Measurements from ENCODE around the gene PIP4P1.
A peak's percentile ranks its signal among the peaks of the same experiment; 100 is the strongest.

The PIP4P1 gene

DNA sequence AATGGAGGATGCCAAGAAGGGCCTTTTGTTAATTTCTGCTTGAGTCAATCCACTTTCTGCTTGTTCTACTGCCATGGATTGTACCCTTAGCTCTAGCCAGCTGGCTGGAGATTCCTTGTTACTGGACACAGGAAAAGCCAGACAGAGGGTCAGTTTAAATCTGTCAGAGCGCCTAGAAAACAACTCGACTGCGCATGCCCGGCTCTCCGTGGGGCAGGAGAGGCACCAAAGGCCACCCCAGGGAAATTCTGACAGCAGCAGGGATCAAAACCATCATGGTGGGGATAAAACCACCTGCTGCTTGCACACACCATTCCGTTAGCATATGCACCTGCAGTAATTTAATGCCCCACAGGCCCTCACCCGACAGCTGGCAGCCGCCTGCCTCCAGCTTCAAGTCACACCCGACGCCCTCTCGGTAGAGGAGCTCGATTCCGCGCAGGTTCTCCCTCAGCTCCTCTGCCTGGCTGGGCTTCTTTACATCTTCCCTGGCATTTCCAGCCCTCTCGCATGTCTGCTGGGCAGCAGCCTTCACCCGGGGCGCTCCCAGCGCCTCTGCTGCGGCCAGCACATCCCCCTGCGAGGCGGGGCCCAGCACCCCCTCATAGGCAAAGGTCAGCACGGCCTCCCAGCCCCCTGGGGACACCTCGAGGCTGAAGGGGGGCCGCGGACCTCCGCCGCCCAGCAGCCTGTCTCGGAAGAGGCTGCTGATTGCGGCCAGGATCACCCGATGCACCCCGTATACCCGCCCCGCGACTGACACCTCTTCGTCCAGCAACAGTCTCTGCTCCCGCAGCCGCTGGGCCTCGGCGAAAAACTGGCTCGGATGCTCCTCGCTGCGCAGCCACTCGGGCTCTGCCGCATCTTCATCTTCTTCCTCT, 26.3 kb downstream of the PIP4P1 start:
- no peak for DNase-seq

DNA sequence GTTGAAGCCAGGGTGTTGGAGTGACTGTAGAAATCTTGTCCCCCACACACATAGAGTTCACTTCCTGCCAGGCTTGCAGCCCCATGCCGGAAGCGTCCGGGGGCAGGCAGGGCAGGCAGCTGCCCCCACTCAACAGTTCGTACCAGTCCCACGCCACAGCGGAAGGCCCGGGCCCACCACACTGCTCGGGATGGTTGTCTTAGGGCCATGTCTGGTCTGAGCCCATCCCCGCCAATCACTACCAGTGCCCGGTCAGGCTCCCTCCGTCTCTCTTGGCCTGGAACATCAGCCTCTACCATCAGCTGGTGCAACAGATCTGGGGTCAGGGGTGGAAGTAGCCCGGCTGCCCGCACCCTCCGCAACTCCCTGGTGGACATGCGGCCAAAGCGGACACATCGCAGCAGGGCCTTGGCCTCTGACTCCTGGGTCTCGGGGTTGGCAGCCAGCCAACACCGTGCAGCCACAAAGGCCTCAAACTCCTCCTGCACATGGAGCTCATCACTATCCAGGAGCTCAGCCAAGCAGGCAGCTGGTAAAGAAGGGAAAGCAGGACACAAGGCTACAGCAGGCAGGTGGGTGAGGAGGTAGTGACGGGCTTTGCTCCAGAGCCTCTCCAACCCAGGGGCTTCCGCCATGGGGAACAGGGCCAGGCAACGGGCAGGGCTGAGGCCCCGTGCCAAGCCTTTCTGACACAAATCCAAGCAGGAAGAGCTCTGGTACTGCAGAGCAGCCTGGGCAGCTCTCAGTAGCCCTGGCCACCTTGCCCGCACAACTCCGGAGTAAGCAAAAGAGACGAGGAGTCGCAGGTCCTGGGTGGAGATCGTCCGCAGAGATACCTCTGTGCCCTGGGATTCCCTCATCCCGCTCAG, 31.2 kb downstream of the PIP4P1 start:
- DNase-seq: no peak

DNA sequence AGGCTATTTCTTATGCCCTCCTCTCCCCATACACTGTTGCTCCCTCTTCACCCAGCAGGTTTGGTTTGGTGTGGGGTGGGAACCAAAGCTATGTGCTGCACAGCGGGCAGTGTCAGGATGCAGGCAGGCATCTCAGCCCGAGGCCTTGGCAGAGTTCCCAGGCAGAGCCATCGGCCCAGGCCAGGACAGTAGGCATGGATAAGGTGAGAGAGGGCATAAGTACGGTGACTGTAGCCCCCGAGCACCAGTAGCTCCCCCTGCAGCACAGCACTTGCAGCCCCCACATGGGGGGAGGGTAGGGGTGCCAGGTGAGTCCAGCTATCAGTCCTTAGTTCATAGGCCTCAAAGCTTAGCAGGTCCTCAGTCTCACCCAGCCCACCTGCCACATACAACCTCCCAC, 32.4 kb downstream of the PIP4P1 start:
- DNase-seq: no peak

DNA sequence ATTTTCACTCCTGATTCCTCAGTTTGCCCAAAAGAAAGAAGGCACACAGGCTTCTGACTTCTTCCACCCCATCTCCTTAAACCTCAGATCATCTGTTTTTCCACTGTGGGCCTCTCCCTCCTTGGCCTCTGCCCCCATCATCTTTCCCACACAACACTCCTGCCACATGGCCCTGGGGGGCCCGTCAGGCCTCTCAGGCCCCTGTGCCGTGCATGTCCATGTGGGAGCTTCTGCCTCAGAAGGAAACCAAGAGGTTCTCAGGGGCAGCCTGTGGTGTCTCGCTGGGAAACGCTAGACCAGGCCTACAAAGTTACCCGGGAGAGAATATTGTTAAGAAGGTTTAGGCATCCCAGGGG, 33.2 kb downstream of the PIP4P1 start:
- no peak for DNase-seq

DNA sequence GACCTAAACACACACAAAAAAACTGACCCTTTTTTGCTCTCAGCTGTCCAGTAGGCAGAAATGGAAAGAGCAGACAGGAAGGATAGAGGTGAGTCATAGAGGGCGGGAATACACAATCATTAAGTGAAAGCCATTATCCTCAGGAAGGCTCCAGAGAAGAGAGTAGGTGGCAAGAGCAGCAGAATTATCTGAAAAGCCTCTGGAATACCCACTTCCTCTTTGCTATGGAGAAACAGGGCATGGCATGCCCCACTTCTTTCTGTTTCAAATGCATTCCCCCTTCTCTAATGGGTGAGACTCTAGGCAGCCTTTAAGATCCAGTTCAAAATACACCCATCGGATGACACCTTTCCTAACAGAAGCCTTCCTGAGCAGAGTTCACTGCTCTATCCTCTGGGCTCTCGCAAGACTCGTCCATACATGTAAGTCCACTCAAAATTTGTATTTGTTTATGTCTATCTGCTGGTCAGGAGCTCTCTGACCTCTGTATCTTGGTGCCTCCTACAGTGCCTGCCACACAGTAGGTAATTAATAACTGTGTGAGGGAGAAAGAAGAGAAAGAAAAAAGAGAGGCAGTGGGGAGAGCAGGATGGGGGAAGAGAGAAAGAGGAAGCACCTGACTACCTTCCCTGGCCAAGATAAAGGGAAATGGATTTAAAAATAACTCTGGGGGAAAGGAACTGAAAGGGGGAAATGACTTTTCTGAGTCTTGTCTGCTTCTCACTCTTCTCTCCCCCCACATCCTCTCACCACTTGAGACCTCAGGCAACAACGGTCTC, 33.8 kb downstream of the PIP4P1 start:
- peak; percentile 82 for DNase-seq

DNA sequence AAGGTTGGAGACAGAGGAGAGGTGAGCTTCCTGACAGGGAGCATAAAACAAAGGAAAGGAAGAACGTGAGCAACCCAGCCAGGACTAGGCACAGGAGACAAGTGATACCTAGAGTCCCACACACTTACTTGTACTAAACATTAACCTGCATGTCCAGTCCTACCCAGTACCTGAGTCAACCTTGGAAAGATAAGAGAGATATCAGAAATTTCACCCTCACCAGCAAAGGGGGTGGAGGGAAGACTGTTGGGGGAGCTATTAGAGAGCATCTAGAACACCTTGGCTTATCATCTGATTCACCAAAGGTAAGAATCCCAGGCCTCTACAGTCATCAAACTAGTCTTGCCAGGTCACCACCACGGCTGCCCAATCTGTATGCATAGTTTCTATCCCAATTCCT, 36.4 kb downstream of the PIP4P1 start:
- DNase-seq: no peak

DNA sequence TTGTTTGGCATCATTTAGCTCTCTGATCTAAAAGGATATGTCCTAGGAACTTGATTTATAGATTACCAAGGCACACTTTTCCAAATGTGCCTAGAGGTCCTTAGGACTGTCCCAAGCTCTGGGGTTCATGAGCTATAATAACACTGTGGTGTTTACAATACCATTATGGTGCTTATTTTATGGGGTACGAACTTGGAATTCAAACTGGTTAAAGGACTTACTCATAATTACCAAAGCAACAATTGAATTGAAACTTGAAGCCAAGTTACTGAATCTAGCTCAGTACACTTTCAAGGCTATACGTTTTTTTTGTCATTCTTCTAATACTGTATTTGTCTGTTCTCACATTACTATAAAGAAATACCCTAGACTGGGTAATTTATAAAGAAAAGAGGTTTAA, 38.3 kb downstream of the PIP4P1 start:
- DNase-seq: no peak

DNA sequence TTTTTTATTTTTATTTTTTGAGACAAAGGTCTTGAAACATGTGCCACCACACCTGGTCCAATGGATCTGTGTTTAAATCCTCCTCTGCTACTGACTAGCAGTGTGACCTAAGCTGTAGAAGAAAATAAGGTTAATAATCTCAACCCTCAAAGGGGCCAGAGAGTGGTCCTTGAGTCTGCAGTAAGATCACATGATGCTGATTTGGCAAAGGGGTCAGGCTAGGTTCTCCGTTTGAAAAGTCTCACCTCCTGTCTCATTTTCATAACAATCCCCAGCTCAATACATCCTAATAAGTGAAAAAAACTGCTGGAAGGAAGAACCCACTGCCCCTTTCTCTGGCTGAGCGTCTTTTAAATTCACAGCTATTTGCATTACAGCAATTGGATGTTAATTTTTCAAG, 40.0 kb downstream of the PIP4P1 start:
- DNase-seq: no peak

DNA sequence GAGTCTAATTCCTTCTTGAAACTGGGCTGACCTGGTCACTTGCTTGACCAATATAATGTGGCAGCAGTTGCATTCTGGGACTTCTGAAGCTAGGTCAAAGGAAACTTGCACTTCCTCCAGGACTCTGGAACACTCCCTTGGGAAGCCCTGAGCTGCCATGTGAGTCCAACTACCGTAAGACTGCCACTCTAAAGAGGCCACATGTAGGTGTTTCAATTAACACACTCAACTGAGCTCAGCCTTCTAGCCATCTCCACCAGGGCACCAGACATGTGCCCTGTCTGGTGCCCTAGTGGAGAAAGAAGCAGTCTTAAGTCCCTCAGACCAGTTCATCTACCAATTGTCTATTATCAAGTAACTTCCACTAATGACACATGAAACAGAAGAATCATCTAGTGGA, 41.8 kb downstream of the PIP4P1 start:
- no peak for DNase-seq

DNA sequence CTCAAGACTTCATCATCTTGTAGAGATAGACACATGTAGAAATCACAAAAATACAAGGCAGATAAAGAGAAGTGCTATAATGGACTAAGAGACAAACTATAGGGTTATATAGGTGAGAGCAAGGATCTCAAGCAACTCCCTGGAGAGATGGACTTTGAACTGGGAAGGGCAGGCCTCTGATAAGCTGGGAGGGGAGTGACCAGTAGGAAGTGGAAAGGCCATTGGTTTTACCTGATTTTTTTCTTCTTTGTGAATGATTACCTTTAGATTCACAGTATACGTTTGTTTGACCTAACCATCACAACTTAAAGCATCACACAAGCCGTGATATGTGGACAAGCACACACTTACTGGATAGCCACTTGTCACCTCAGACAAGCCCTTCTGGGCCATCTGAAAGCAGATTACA, 42.7 kb downstream of the PIP4P1 start:
- no peak for DNase-seq

DNA sequence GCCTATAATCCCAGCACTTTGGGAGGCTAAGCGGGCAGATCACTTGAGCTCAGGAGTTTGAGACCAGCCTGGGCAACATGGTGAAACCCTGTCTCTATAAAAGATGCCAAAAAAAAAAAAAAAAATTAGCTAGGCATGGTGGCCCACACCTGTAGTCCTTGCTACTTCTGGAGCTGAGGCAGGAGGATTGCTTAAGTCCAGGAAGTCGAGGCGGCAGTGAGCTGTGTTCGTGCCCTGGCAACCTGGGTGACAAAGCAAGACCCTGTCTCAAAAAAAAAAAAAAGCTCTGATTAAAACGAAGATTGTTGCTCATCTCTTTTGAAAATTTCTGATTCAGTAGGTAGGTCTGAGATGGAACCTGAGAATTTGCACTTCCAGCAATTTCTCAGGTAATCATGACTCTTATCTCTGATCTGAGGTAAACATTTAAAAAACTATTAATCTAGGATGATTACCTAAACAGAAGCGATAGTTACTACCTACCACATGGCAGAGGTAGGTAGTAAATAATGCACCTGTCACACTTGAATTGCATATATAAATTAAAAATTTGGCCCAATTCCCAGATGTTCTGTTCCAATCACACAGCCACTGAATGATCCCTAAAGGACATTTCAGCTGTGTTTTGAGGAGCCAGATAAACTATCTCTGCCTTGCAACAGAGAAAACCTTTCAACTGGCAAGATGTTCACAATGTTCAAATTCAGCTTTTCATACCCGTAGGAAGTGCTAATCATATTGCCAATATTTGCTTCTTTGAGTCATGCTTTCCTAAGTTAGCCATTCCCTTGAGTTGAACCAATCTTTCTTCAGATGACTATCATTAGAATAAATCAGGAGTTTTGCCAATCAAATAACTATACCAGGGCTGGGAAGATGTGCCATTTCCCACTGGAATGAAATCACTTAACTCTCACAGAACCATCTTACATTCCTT, 43.7 kb downstream of the PIP4P1 start:
- no peak for DNase-seq

DNA sequence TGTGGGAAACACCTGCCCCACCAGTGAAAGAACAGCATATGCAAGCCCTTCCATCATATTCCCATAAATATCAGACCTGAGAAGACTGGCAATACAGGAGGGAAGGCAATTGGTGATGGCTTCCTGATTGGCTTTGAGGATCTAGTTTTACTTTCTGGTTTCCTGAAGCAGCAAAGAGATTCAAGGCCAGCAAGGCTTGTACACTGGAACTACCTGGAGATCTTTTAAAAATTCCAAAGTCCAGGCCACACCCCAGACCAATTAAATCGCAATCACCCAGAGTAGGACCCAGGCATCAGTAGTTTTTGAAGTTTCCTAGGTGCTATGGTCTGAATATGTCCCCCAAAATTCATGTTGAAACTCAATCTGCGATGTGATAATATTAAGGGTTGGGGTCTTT, 45.0 kb downstream of the PIP4P1 start:
- DNase-seq: no peak

DNA sequence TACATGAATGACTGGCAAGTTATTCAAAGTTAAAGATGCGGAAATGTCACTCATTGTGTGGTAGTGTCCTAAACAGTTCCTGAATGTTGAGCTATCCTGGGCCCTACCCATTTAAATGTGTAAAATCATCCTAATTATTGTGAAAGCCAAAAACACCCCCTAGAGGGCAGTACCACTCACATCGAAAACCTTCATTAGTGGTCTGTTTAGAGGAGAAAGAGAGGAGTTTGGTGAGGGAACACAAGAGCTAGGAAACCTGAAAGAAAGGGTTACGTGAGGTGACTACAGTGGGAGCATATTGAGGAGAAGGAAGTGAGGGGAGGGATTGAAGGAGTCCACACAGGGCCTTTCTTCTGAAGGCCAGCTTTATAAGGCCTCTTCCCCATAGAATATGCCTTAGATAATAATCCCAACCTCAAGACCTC, 45.4 kb downstream of the PIP4P1 start:
- DNase-seq: peak; percentile 14

DNA sequence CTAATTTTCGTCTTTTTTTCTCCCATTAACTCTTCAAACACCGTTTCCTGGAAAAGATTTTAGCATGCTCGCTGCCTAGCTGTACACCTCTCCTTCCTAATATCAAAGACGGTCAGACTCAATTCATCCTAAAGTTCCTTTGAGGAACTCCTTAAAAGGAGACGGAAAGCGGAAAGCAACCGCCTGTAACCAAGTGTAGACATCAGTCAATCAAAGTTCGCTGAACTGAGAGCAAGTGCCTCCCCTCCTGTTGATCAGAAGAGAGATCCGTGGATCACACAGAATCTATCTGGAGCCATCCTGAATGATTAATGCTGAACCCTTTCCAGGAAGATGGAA, 47.5 kb downstream of the PIP4P1 start:
- no peak for DNase-seq

DNA sequence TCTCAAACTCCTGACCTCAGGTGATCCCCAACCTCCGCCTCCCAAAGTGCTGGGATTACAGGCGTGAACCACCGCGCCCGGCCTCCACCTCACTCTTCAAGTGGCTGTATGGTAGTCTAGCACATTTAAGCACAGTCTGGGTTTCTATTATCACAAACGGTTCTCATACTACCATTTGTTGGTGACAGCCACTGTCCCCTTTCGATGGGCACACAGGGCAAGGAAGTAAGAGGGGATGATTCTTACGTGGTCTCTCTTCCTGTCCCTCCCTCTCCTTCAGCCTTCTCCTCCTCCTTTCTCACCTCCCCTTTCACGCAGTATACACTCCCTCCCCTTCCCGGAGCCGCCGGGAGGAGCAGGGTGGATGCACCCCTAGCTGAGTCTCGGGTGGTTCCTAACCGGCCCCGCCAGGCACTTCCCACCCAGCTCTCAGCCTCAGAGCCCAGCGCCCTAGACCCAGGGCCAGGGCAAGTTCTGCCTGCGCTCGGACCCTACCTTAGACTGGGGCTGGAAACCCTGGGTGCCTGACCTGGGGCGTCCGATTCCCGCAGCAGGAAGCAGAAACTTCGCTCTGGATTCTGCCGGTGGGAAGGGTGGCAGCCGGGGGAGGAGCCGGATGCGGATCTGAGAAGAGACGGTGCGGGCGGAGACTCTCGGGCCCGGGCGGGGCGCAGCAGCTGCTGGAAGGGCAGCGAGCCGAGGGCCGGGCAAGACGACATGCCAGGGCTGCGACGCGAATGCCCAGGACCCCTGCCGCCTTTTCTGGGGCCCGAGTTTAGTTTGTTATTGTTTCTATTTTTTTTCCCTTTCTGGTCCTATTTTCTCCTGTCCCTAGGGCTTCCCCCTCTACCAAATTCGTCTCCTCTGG, 48.1 kb downstream of the PIP4P1 start, which contains the start of gene TEP1:
Gene TEP1, minus strand, starts transcription at position 626 of the 868 bp plus-strand sequence. CDS start 5,062 bp downstream, outside the sequence.
- DNase-seq: peak; percentile 11

DNA sequence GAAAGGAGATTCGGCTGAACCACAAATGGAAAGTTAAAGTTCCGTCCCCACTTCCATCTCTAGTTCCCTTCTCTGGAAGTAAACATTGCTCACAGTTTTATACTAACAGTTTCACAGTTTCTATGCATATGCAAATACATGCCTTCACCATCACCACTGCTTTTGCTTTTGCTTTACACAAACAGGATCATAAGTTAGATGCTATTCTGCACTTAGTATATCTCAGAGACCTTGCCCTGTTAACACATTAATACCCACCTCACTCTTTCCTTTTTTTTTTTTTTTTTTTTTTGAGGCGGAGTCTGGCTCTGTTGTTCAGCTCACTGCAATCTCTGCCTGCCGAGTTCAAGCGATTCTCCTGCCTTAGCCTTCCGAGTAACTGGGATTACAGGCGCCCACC, 48.8 kb downstream of the PIP4P1 start:
- DNase-seq: no peak

DNA sequence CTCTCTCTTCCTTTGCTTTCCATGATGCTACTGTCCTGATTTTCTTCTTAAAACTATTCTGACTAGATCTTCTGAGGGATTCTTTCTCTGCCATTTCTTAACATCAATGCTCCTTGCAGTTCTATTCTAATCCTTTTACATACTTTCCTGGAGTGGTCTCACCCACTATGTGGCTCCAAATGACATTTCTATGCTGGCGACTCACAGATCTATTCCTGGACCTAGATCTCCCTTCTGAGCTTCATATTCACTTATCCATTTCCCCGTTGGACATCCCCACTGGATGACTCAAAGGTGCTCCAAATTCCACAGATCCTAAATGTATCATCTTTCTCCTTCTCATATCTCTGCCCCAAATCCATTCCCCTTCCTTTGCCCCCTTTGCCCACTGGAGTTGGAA, 52.0 kb downstream of the PIP4P1 start:
- no peak for DNase-seq
